Smooth muscle cell of the brain vasculature (primary cell): ENCODE results near the gene CAMK1G.

ENCODE experiments used
- DNase-seq: peaks from one replicate; pipeline ENCODE4 v3.0.0-alpha.2; 2012; ENCODE audit warnings: low read depth, low spot score

CAMK1G gene

DNA sequence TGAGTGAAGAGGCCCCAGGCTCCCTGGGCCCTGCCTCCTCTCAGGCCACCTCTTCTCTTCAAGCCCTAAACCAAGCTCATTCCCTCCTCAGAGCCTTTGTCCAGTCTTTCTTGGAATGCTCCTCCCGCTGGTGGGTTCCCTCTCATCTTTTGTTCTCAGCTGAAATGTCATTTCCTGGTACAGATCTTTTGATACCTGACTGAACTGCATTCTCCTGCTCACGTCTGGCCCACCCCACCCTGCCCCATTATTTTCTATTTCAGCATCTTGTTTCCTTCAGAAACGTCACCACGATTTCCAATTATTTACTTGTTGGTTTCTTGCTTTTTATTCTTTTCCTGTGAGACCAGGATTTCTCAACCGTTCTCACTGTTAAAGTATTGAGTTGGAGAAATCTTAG lies 52.3 kb downstream of the CAMK1G start:
- DNase-seq, result no peak

GRCh38 chr1:209641832-209642172 lies 58.3 kb downstream of the CAMK1G start:
- DNase-seq, result no peak

DNA sequence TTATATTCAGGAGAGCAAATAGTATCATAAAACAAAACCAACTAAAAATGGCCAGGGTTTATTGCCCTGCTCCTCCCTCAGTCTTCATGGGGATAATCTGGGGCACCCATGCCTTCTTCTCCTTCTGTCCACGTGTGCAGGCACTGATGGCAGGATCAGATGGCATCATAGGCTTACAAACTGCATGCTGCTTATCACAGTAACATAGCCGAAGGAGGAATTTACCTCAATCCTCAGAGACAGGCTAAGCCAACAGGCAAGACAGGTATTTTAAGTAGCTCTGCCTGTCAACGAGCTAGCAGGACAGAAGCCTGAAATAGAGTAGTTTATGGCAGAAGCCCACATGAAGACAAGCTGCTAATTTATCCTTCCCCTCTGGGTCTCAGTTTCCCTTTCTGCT lies 59.3 kb downstream of the CAMK1G start:
- no peak for DNase-seq

DNA sequence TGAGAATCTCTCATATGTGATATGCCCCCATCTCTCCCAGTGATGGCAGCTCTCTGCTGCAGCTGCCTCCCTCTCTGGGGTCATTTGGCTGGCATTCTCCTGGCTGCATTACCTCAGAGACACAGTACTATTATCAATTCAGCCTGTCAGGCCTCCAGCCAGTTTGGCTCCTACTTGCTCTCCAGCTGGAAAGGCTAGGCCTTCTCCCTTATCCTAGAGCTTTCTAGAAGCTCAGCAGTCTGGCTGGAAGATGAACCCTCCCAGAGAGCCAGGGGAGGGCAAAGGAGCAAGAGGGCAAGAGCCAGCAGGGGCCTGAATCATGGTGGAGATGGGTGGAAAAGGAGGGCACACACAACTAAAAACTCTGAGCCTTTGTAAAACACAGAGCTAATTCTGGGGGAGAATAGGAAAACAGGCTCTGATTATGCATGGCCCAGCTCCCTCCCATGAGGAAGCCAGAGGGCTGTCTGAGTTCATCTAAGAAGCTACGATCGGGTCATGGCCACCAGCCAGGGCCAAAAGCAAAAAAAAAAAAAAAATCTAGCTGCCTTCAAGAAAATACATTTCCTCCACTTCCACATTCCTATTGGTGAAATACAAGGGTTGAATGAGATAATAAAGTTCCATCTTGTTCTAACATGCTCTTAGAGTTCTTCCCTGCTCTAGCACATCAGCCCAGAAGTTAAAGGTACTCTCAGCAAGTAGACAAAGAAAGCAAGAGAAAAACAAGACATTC lies 59.9 kb downstream of the CAMK1G start:
- DNase-seq, result no peak

DNA sequence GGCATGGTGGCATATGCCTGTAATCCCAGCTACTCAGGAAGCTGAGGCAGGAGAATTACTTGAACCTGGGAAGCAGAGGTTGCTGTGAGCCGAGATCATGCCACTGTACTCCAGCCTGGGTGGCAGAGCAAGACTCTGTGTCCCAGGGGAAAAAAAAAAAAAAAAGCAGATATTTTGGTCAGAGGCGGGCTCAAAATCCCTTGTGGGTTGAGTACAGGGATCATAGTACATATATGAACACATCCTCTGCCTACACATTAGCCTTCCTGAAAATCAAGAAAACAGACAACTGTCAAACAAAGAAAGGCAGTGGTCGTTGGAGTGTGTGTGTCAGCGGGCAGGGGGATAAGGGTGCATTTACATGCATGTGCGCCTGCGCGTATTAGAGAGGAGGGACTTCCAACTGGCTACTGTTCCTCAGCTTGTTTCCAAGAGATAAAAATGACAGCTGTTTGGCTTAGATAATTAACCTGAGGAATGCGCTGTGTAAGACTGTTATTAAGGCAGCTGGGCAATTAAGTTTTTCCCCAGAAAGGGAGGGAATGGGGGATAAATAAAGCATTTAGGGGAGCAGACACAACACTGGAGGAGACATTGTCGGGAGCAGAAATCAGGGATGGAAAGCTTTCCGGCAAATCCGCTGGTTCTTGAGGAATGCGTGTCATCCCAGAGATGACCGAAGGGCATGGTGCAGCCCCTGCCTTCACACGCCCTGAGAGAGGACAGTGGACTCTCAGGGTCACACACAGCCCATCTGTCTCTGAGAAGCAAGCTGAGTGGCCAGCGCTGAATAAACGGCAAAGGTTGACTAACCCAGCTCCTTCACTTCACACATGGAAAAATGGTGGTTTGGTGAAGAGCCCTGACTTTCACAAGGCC lies 62.3 kb downstream of the CAMK1G start:
- DNase-seq, result no peak

DNA sequence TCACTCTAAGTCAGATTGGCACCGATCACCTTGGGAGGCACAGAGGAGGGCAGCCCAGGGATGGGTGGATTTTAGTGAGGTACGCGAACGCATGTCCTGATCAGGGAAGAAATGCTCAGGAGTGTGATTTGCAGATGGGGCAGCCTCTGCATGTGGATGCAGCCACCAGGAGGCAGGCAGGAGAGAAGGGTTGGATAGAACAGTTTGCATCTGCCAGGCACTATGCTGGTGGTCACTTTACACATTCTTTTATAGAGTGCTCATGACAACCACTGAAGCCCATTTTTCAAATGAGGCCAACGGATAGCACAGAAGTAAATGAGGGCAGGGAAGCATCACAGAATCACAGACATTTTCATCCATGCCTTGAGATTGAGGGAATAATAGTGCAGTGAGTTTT lies 63.0 kb downstream of the CAMK1G start:
- no peak for DNase-seq

DNA sequence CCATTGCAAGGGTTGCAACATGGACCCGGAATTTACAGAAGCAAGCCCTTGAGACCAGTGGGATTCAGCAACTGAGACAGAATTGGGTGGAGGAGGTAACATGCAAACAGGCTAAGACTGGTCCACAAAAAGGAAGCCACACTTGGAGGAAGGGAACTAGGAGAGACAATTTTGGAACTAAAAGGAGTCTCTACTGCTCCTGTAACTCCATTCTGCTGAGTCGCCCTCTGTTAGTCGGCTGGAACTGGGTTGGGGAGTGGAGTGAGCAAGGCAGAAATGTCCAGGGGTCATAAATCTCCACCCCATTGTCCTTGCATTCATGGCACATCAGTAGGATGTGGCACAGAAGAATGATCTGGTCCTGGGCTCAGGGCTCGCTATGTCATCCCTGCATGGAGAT lies 63.6 kb downstream of the CAMK1G start:
- DNase-seq, result no peak

- no peak for DNase-seq
These were observed 64.8 kb downstream of the CAMK1G start for GRCh38 chr1:209648346-209648745.

- peak; percentile 87 for DNase-seq
These were observed 65.6 kb downstream of the CAMK1G start for GRCh38 chr1:209648931-209649776.

GRCh38 chr1:209650454-209650853 lies 66.9 kb downstream of the CAMK1G start:
- no peak for DNase-seq

DNA sequence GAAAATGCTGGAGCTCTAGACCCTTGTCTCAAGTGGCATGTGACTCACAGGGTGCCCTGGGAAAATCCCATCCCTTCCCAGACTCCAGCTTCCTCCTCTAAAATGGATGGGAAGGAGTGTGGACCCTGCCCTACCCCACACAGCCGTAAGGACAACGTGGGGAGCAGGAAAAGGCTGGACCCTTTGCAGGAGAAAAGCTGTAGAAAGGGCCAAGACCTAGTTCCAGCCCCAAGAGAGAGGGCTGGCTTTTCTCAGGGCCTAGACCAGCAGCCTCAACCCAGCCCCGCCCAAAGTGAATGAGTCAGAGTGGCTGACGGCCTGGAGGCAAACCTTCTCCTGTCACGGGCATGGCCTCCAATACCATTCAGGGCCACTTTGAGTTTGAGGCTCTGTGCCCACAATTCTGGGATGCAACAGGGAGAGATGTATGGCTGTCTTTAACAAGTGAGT lies 67.6 kb downstream of the CAMK1G start:
- DNase-seq, result no peak

DNA sequence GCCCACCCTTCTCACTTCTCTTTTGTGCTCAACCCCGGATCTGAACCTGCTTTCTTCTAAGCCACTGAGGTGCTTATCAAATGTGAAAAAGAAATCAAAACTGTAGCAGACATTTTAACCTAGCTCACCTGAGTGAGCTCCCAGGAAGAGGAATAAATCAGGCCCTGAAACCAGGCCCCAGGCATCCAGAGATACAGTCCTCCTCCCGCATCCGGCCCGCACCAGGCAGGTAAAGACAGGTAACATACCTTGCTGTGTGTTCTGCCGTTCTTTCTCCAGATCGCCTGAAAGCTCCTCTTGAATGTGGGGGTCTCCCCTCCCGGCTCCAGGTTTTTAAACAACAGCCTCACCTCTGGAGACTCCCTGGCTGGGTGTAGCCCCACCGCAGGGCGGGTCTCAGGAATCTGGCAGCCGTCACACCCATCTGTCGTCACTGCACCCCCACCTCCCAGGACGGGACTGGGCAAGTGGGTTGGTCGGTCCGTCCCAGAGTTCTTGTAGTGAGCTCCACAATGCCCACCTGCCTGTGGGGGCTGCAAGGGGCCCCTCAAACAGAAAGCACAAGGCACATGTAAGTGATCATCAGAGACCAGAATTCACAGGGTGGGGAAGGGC lies 68.7 kb downstream of the CAMK1G start, which contains the start of gene LAMB3:
Gene LAMB3 (minus strand): TSS at position 305 of the 615 bp plus-strand sequence. CDS start 1,481 bp downstream, outside the sequence.
- DNase-seq, result no peak

GRCh38 chr1:209652873-209653401 lies 69.4 kb downstream of the CAMK1G start:
- DNase-seq, result peak; percentile 92

DNA sequence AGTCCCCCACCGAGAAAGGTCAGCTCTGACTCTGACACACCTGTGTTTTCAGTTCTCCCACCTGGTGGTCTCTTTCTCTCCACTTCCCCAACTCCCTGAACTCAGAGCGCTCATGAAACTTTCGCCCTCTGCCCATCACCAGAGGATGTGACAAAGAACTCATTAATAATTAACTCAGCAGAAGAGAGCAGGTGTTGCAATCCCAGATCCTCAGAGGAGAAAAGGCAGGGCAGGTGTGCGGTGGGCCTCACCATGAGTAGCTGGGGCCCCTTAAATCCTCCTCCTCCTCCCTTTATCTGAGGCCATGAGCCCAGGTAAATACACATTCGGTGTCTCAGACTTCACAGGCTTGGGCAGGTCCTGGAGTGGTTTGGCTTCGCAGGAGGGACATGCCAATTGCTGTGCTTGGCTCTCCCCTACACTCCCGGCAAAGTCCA lies 70.4 kb downstream of the CAMK1G start:
- DNase-seq, result no peak

- DNase-seq, result no peak
These were observed 72.1 kb downstream of the CAMK1G start for GRCh38 chr1:209655411-209656231.

DNA sequence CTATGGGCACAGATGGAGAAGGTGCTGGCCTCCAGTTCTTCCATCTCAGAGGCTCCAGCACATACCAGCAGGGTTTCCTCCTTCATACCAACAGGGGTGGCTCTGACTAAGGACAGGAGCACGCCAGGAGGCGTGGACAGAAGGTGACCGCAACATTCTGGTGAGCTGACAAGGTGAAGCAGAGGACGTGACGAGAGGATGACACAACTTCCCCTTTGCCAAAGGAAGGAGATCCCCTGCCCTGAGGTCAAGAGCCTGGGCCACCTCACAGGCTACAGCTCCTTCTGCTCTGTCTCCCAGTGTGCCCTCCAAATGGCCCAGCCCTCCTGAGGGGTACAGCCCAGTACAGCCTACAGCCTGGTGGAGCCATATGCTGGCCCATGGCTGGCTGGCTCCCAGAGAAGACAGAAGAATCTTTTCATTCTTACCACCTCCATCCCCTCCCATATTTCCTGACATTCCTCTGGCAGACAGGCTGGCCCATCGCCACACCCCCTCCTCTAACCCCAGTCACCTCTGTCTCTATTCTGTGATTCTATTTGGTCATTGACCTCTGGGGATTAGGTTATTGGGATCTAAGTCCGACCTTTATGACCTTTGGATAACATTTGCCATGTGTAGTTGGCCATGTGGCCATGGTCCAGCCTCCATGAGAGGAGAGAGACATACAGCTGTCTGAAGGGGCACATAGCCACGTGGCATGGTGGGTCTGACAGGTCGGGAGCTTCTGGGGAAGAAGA lies 73.8 kb downstream of the CAMK1G start:
- no peak for DNase-seq

- DNase-seq, result no peak
These were observed 74.4 kb downstream of the CAMK1G start for GRCh38 chr1:209657918-209658317.

DNA sequence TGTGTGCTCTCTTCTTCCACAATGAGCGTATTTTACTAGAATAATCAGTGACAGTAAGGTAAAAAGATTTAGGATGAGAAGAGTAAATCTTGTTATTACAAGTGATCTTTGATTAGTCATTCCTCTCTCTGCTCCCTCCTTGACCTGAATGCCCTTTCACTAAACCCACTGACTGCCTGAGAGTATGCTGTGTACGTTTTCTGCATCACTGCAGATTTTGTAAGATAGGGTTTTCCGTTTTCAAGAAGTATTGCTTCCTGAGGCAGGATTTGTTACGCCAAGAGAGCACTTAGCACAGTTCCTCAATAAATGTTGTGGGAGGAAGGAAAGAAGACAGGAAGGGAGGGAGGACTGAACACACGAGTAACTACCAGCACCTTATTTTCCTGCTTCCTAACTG lies 76.4 kb downstream of the CAMK1G start:
- DNase-seq, result no peak

DNA sequence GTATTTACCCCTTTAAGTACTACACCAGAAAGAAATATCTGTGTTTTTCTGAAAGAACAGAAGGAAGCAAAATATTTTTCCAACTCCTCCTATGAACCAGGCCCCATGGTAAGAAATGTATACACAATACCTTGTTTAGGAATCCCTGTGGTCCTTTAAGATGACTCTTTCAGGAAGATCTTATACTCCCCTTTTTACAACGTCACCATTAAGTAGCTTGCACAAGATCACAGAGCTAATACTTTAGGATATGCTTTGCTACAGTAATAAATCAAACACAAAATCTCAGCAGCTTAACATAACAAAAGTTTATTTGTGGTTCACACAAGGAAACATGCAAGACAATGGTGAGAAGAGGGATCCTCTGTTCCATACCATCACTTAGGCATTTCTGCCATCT lies 77.6 kb downstream of the CAMK1G start:
- DNase-seq, result no peak
